GM18858 (cell line): ENCODE data around the gene ANKS1A.

Source experiments
- ATAC-seq: cut with Tn5 transposase; IDR thresholded peaks from one replicate; pipeline ENCODE4 v1.9.1; 2021; ENCODE audit not compliant: unreplicated experiment

ANKS1A gene

DNA sequence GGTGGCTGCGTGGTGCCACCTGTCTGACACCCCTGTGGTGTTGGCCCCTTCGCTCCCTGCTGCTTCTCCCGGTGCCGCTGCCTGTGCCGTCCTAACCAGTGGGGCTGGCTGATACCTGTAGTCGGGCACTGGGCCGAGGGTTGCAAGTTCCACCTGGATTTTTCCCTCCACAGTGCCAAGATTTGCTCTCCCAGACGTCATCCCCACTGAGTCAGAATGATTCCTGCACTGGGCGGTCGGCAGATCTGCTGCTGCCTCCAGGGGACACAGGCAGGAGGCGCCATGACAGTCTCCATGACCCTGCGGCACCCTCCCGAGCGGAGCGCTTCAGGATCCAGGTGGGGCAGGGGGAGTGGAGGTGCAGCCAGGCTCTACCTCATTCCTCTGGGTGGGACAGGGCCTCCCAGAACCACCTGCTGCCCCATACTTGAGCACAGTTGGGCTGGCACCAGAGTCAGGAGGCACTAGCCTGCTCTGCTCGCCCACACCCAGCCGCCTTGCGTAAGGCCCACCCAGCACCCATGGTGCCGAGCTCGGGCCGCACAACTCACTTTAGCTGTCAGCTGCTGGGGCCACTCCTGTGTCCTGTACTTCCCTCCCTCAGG is 191.9 kb downstream of the ANKS1A start:
- no peak for ATAC-seq

DNA sequence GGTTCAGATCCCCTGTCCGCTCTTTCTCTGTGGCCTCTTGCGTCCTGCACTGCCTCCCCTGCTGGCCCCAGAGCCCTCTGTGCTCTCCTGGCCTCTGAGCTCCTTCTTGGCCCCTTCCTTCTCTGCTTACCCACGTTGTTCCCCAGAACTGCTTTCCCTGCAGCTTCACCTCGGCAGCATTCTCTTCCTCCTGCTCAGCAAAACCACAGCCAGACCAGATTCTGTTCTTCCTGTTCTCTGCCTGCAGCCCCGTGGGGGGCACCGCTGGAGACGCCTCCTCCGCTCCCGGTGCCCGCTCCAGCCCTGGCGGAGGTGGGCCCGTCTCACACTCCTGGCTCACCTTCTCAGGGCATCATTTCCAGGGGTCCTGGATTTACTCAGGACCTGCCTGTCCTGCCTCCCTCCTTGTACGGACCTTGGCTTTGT is 192.4 kb downstream of the ANKS1A start:
- ATAC-seq: no peak

DNA sequence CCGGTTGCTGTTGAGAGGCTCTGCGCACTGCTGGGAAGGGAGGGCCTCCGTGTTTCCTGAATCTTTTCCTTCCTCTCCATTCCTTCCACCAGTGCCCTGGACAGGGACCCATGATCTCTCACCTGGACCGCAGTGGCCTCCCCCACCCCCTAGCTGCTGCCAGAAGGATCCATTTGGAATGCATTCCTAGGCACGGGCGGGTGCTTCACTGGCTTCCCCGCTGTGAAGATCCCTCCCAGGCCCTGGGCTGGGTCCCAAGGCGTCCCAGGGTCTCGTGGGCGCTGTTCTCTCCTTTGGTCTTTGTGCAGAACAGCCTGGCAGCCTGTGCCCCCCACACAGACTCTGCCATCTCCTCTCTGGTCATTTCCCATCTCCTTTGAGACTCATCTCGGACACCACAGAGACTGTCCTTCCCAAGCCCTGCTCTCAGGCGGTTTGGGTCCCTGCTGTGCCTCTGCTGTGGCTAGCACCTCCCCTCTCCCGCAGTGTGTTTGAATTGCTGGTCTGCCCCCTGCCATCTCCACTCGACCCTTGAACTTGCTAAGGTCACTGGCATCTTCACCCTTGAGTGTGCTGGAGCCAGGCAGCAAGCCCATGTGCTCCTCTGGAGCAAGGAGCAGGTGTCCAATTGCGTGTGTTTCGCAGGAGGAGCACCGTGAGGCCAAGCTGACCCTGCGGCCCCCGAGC is 193.1 kb downstream of the ANKS1A start:
- no peak for ATAC-seq

DNA sequence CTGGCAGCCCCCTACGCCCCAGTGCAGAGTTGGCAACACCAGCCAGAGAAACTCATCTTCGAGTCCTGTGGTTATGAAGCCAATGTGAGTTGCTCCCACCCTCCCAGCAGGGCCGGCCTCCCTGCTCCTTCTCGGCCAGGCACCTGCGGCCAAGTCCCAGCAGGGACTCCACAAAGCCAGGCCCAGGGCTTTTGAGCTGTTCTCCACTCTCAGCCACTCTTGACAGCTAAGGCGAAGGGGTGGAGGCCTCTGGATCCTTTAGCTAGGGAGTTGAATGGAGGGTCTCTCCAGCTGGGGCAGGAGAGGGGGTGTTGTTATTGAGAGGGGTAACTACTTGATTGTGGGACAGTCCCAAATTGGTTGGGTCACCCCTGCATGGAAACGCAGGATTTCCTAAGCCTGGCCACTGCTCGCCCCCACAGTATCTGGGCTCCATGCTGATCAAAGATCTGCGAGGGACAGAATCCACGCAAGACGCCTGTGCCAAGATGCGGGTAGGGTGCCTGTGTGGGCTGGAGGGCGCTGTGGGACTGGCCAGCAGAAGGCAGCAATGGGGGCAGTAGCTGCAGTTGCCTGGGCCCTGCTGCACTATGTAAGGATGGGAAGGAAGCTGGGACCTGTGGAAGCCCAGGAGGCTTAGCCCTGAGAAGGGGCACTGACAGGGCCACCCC is 193.8 kb downstream of the ANKS1A start:
- ATAC-seq: no peak

DNA sequence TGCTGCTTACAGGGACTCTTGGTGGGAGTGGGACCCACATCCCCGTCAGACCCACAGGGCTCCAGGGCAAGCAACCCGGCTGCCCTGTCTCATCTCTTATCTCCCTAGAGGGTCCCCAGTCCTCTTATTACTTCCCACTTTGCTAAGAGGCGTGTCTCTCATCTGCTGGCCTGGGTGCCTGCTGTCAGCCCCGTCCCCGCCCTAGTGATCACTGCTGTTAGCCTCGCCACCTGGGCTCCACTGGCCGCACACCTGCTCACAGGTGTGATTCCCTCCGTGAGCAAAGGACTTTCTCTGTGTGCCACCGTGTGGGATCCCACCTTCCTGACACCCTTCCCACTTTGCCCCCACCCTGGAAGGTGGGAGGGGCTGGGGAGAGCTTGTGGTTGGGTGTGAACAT is 194.5 kb downstream of the ANKS1A start:
- ATAC-seq: no peak

DNA sequence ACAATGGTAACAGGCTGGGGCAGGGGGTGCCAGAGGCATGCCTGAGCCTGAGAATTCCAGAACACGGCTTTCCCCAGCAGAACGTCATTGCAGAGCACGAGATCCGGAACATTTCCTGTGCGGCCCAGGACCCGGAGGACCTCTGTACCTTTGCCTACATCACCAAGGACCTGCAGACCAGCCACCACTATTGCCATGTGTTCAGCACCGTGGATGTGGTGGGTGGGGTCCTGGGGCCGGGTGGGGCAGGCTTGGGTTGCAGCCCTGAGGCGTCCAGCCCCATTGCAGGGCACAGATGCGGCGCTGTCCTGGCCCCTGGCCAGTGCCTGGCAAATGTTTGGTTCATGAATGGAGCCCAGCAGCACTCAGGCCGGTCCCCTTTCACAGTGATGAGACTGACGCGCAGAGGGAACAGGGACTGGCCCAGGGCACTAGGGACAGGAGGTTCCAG is 195.0 kb downstream of the ANKS1A start:
- no peak for ATAC-seq

DNA sequence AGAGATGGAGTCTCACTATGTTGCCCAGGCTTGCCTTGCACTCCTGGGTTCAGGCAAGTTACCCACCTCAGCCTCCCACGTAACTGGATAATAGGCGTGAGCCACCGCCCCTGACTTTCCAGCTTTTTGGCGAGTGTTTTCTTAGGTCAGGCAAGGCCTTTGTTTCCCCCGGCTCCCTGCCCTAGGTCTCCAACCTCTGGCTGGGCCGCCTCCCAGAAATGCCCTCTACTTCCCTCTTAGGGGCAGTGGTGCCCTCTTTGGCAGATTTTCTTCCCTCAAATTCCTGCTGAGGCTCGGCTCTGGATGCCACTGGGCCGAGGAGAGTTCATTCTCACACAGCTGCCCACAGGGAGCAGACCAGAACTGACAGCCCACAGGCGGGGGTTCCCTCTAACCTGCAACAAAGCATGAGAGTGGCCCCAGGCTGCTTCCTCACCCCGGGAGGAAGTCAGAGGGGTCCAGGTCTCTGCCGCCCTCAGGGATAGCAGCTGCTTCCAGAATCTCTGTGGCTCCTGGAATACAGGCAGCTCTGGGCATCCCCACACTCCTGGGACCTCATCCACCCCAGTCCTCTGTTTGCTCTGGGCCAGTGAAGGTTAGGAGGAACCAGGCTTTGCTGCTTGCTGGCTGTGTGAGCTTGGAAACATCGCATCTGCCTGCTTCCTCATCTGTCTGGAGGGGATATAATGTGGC is 195.6 kb downstream of the ANKS1A start:
- no peak for ATAC-seq

DNA sequence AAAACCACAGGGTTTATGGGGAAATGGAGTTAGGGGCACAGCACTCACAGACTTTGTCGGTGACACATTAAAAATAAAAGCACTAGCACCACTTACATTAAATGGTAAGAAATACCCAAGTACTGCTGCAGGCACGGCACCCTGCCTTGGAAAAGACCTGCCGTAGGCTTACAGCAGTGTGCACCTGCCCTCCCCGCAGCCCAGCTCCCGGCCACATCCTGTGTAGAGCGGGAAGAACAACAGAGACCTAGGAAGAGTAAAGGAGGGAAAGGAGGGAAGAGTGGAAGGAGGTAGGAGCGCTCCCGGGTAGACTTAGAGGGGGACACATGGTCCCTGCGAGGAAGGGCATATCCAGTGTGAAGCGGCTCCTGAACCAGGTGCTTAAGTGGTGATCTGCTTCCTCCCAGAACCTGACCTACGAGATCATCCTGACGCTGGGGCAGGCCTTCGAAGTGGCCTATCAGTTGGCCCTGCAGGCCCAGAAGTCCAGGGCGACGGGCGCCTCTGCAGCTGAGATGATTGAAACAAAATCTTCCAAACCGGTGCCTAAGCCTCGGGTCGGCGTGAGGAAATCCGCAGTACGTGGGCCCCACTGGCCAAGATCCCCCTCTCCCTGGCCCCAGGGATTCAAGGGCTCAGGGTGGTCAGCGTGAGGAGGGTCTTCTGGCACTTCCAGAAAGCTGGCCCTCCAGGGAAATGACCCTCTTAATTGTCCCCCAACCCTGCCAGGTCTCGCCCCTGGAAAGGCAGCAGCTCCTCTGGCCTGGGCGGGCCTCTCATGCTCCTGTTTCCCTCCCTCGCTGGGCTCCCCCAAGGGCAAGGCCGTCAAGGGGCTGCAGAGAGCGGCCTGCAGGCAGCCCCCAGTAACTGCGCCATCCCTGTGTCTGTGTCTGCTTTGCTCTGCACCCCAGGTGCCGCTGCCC is 196.6 kb downstream of the ANKS1A start:
- no peak for ATAC-seq

DNA sequence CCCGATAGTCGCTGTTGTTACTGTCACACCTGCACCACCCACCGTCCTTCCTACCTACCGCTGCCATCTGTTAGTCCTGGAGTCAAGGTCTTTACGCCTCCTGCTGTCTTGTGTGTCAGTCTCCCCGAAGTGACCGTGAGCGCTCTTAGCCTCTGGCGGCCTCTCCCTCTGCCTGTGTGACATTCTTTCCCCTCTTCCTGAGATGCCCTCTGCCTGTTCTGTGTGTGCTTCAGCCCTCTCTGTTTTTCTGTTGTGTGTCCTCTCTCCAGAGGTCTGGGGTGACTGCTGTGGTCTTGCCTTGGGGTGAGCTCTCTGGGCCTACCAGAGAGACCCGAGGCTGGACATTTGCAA is 197.2 kb downstream of the ANKS1A start:
- no peak for ATAC-seq

DNA sequence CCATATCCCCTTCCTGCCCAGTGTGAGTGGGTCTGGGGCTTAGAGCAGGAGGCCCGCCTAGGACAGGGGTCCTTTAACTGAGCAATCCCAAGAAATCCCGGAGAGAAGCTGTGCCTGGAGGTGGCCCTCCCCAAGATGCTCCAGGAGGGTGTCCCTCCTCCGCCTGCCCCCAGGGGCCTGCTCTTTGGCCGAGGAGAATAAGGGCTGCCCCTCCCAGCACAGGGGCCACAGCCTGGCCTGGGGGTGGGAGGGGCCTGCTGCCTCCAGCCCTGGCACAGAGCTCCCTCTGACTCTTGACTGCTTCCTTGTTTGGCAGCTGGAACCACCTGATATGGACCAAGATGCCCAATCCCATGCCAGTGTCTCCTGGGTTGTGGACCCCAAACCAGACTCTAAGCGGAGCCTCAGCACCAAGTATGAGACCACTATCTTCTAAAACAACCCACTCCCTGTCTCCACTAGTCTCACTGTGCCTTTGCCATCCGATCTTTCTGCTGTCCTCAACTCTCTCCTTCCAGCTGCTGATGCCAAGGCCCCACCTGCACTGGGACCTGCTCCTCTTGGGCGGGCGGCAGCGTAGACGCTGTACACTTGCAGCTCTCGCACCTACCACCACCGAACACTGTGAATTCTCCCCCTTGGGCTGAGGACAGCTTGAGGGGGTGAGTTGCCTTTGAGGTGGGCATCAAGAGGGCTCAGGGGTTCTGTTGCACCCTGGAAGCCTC is 197.7 kb downstream of the ANKS1A start:
- ATAC-seq: no peak

DNA sequence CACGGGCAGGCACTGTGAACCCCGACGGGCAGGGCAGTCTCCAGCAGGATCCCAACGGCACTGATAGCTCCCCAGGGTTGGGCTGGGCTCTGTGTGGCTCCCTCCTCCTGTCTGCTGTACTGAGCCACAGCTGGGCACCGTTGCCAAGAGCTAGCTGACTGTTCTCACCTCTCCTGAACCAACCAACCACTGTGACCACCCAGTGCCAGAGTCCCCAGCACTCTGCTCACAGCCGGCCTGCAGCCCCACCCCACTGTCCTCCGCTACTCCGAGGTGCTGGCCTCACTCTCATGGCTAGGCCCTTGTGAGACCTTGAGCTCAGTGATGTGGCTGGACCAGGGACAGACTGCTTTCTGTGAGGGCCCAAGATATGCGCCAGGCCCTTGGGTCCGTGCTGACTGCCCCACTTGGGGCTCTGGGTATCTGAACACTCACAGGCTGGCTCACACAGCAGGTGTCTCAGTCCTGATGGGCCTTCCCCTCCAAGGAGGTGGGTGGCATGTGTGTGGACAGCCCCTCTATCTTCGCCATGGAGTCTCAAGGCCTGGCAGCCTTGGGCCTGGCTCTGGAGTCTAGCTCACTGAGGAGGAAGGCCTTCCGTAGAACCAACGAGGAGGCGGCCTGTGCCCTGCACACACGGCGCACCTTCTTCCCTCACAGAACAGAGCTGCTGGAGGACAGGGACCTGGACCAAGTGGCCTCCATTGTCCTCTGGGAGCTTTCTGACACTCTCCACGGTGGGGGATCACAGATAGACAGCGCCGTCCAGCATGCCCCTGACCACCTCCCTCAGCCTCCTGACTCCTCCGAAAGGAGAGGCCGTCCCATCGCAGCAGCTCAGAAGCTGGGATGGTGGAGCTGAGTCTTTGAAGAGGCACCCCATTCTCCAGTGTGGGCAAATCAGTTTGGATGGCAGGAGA is 198.6 kb downstream of the ANKS1A start:
- no peak for ATAC-seq

DNA sequence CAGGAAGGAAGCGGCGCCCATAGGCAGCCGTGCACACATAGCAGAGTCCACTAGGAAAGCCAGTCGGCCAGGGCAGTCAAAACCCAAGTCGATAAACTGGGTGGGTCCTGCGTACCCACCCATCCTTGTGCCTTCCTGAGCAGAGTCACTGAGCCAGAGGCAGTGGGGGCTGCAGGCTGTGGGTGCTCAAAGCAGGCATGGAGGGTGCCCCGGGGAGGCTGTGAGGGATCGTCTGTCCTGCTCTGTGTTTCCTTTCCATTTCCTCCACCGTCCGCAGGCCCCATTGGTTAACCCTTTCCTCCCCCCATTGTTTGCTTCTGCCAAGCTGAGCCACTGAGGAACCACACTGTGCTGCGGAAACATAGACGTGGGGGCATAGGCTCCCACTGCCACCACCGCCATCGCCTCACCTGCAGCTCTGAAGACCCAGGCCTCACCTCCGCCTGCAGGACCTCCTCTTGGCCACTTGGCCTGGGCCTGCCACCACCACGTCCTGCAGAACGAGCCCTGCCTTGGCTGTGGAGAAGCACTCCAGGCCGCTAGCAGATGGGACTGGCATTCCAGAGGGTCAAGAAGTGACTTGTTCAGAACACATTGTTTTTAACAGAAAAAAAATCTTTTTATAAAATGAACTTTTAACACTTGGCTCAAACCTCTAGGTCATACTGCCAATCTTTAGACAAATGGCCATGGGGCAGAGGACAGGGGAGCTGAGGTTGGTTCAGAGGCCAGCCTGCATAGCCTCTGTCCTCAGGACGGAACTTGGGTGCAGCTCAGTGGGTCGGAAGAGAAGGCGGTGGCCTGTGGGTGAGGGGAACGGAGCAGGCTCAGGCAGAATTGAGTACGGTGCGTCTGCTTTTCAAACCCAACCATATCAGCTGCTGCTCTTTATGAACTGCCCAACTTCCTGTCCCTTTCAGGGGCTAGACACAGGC is 199.5 kb downstream of the ANKS1A start:
- no peak for ATAC-seq

DNA sequence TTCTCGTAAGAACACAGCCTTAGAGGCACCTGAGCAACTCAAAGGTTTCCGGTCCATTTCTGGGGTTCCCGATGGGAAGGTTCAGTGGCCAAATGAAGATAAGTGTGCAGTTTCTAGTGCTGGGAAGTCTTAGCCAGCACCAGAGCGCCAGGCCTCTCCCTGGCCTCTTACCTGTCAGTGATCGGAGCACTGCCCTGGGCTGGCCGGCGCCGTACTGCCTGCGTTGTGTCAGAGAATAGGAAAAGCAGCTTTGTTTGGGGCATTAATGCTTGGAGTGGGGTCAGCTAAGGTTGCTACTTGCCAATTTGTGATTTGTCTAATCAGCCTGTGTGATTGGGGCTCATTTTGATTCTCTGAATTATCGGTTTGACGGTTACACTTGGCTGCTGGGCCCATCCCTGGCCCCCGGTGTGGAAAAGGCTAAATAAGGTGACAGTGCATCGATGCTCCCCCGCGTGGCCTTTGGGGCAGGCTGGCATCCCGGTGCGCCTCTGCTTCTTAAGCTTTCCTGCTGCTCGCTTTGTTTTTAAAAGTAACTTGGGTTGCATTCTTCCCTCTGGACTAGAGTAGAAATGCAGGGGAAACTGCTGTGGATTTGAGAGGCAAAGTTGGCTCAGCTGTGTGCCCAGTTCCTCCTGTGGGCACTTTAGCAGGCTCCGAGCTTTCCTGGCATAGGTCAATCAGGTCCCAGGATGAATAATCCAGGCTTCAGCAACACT is 200.3 kb downstream of the ANKS1A start:
- no peak for ATAC-seq

DNA sequence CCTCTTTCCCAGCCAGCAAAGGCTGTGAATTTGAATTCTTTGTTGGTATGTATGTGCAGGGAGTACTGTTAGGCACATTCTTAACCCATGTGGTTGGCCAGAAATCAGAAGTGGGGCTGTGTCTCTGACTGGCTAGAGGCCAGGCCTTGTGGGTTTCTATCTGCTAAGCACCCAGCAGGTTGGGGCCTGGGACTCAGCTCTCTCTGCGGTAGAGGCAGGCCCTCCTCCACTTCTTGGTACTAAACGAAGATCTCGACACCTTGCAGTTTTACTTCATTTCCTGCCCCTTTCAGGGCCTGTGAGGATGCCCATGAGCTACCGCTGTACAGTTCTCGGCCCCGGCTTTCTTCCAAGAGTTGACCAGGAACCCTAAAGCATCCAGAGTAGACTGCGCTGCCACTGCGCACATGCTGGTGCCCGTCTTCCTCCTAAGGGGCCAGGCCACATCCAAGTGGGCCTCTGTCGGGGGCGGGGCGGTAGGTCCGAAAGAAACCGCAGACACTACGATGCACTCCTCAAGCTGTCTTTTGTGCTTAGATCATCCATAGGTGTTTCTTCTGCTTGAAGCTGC is 201.0 kb downstream of the ANKS1A start:
- ATAC-seq: no peak

DNA sequence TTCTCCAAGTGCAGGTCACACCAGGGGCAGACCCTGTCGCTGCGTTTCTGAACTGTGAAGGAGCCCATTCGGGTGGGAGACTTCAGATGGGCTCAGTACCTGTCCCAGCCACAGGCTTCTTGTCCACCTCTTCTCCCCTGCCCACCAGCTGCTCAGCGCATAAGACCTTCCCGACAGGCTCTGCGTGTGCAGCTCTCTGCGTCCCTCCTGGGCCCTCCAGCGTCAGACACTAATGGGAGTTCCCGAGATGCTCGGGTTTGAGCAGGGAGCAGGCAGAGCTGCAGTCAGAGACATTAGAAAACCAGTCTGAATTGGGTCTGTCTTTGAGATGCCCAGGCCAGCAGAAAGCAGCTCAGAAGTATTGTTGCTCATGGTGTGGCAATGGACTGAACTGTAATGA is 201.7 kb downstream of the ANKS1A start:
- no peak for ATAC-seq

DNA sequence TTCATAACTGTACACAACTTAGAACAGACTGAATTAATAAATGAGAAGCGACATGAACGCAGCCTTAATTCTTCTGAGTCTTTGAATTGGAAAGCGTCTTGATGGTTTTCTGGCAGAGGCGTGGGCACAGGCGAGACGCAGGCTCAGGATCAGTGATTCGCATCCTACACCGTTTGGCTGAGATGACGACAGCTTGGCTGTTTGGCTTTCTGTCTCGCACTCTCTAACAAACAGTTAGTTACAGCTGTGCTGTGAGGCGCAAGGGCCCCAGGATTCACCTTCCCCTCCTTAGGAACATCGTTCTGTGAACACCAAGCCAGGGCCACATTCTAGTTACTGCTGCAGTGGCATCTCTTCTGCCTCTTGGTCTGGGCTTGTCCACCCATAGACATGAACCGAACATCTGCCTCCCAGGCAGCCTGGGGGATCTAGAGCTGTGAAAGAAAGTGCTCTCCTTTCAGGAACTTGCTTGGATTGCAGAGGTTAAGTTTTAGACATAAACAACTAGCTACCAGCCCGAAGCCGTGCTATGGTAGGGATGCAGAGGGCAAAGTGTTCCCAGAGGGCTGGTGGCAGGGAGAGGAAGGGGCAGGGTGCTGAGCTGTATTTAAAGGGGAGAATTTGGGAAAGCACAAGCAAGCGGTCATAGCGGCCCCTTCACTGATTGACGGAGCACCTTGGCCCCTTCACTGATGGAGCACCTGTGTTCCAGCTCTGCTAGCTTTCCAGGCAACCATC is 202.5 kb downstream of the ANKS1A start:
- ATAC-seq: no peak
